ENCODE measurements around the gene LRRC59. TPM values are rescaled to one million over a fixed set of nuclear protein-coding genes. Genes with fewer than 3 reads are reported as not detected.
A peak's percentile ranks its signal among the peaks of the same experiment; 100 is the strongest.
"Not testable (repeated sequence)": the region's sequence is repeated elsewhere in the genome, so short reads cannot be mapped to it uniquely, and the experiment has no call there.

The LRRC59 gene
- total and polyA plus RNA-seq, 11 donors, result 13.7 to 150 (median 28.6) TPM

DNA sequence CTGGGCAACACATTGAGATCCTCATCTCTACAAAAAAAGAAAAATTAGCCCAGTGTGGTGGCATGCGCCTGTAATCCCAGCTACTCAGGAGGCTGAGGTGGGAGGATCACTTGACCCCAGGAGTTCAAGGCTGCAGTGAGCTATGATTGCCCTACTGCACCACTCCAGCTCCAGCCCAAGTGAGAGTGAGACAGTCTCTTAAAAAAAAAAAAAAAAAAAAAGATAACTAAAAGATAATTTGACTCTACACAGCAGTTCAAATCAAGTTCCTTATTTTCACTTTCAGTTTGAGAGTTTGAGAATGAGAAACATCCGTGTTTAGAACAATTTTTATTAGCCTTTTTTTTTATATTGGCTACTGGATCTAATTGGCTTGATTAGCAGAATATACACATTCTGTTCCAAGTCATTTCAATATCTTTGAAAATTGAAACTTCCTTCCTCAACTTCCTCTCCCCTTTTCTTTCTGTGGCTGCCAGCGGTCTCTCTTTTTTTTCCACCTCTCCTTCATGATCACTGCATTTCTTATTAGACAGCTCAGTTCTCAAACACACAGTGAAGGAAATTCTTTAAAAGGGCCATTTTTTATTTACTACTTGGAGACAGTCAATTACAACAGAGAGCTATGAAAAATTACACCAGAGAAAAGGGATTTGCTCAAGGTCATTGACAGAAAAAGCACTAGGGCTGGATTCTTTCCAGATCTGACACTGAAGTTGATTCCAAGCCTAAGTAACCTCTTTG, 24.2 kb upstream of the LRRC59 start:
- peak overlapping the region in 8 of 12 donors; percentile 4 to 49 (median 32) for H3K4me3 ChIP-seq
- peak overlapping the region in 10 of 12 donors; percentile 8 to 89 (median 50) for H3K27ac ChIP-seq
- H3K4me1 ChIP-seq, result peaks cover 0 to 53% (median 16%) of the 10 kb centered on the region in 12 donors
- H3K9me3 ChIP-seq, result no peaks in the 10 kb centered on the region
- ATAC-seq, result no peak
- H3K27me3 ChIP-seq, result no peaks in the 10 kb centered on the region
- no peak for TF ChIP-seq CTCF (IDR thresholded peaks at IDR 0.05)
- TF ChIP-seq POLR2A (IDR thresholded peaks at IDR 0.05), result no peak
- no peaks in the 10 kb centered on the region for H3K36me3 ChIP-seq
- WGBS, 4 donors, result 51 to 58% (median 52%) methylated on average over 3 of the region's 3 CpGs
- DNase-seq, result no peak
- intact Hi-C loops (cut with DNase I), result loop anchor here in 1 of 10 donors (10.0 kb wide), 1 partner anchor 53 kb away; the partner anchor contains the start of gene RSAD1

- Histone ChIP-seq H3K9me3 (no peaks in the 10 kb centered on the region), H3K4me3 (peak overlapping the region in 2 of 12 donors; percentile 43 to 49), H3K27ac (peak overlapping the region in 7 of 12 donors; percentile 8 to 89 (median 49)), H3K36me3 (no peaks in the 10 kb centered on the region), H3K27me3 (no peaks in the 10 kb centered on the region), H3K4me1 (peaks cover 0 to 49% (median 11%) of the 10 kb centered on the region in 12 donors)
- TF ChIP-seq POLR2A (IDR thresholded peaks at IDR 0.05) (no peak), CTCF (IDR thresholded peaks at IDR 0.05) (no peak)
- peak in 1 of 5 donors; percentile 32 for DNase-seq
- 86 to 88% (median 87%) methylated on average over 6 of the region's 6 CpGs for WGBS, 4 donors
- peak; percentile 56 to 92 (median 74) for ATAC-seq
- intact Hi-C loops (cut with DNase I), result loop anchor here in 1 of 10 donors (10.0 kb wide), 1 partner anchor 54 kb away; the partner anchor contains the start of gene RSAD1
Observed at GRCh38 chr17:50420419-50421112, 23.2 kb upstream of the LRRC59 start.

GRCh38 chr17:50419577-50419976, 22.3 kb upstream of the LRRC59 start:
- not testable (repeated sequence) for H3K4me3 ChIP-seq, H3K36me3 ChIP-seq, H3K9me3 ChIP-seq, H3K27me3 ChIP-seq, H3K27ac ChIP-seq, ATAC-seq, DNase-seq
- 90 to 97% (median 97%) methylated on average over 4 to 10 of the region's 10 CpGs for WGBS, 4 donors
- peaks cover 0 to 39% (median 5%) of the 10 kb centered on the region in 12 donors for H3K4me1 ChIP-seq
- intact Hi-C loops (cut with DNase I), result loop anchor here in 1 of 10 donors (10.0 kb wide), 1 partner anchor 55 kb away; the partner anchor contains the start of gene RSAD1

DNA sequence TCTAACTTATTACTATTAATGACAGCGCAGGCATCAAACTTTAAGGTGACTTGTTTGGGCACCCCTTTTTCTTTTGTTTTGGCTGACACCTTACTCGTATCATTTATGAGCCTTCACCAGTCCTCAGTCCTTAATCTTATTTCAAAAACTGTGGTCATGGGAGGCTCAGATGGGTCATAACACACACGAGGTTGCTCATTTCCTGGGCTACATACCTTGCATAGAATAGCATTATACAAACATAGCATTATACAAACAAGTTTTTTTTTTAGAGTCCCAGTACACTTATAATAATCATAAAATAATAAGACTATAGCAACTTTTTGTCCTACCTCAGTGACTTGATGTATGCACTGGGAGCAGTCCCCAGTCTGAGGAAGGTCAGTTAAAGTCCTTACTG, 17.5 kb upstream of the LRRC59 start:
- Histone ChIP-seq H3K9me3 (no peaks in the 10 kb centered on the region), H3K27ac (no peak overlapping the region), H3K4me3 (no peak overlapping the region), H3K27me3 (peaks cover 0 to 1% (median 0%) of the 10 kb centered on the region in 9 donors), H3K36me3 (no peaks in the 10 kb centered on the region), H3K4me1 (no peaks in the 10 kb centered on the region)
- intact Hi-C loops (cut with DNase I), result loop anchor here in 2 of 10 donors (5.0 to 10.0 kb wide), 2 partner anchors 47 to 60 kb away; partner anchors contain the start of gene RSAD1 (in 1 of the 2)
- ATAC-seq, result no peak
- DNase-seq, result no peak
- WGBS, 4 donors, result 75 to 84% (median 82%) methylated on average over 3 of the region's 3 CpGs
- TF ChIP-seq POLR2A (IDR thresholded peaks at IDR 0.05) (no peak), CTCF (IDR thresholded peaks at IDR 0.05) (no peak)
